Neutrophil (primary cell): ENCODE measurements around the gene ARHGEF6.

ENCODE experiments used
- H3K27ac ChIP-seq: fragments of 200-600 bp; sonication (generic); 2 replicates; pipeline ENCODE4 v1.5.1; 2016; ENCODE audit warnings: mild to moderate bottlenecking, moderate library complexity
- H3K27me3 ChIP-seq: fragments of 200-600 bp; sonication (generic); 2 replicates; pipeline ENCODE4 v1.6.0; 2016; ENCODE audit warnings: mild to moderate bottlenecking
- H3K36me3 ChIP-seq: fragments of 200-600 bp; sonication (generic); 2 replicates; pipeline ENCODE4 v1.5.1; 2017
- H3K4me1 ChIP-seq, 2 experiments: fragments of 200-600 bp in 1 of 2; sonication (generic) in 1 of 2; 1 replicate in 1 of 2; 2 replicates in 1 of 2; pipeline versions ENCODE4 v1.5.1 to v1.6.1; 2013 to 2016; ENCODE audit warnings: low read depth in 1 of 2, low read length in 1 of 2, mild to moderate bottlenecking in 1 of 2, moderate library complexity in 1 of 2; ENCODE audit not compliant: control insufficient read depth in 1 of 2, insufficient read depth in 1 of 2
- H3K4me3 ChIP-seq, 2 experiments: fragments of 200-600 bp in 1 of 2; sonication (generic) in 1 of 2; 1 replicate in 1 of 2; 2 replicates in 1 of 2; pipeline ENCODE4 v1.5.1; 2013 to 2016; ENCODE audit warnings: low read depth in 1 of 2, low read length in 1 of 2, mild to moderate bottlenecking in 1 of 2, moderate library complexity in 1 of 2
- H3K9me3 ChIP-seq: fragments of 200-600 bp; sonication (generic); 2 replicates; pipeline ENCODE4 v1.5.1; 2016
- CTCF ChIP-seq: fragments of 200-600 bp; sonication (generic); IDR thresholded peaks from 2 replicates; pipeline ENCODE4 v1.5.1; 2016; ENCODE audit warnings: antibody characterized with exemption

ARHGEF6 gene

GRCh38 chrX:136689436-136689835 lies 91.3 kb downstream of the ARHGEF6 start:
- Histone ChIP-seq H3K27ac (no peak overlapping the region), H3K4me1 (no peaks in the 10 kb centered on the region), H3K27me3 (no peaks in the 10 kb centered on the region), H3K4me3 (no peak overlapping the region), H3K36me3 (peaks cover 41% of the 10 kb centered on the region), H3K9me3 (no peaks in the 10 kb centered on the region)
- no peak for TF ChIP-seq CTCF

- peaks cover 58% of the 10 kb centered on the region for H3K36me3 ChIP-seq
- no peaks in the 10 kb centered on the region for H3K27me3 ChIP-seq
- H3K4me1 ChIP-seq = no peaks in the 10 kb centered on the region
- H3K27ac ChIP-seq = no peak overlapping the region
- no peak for TF ChIP-seq CTCF
- H3K4me3 ChIP-seq = no peak overlapping the region
- no peaks in the 10 kb centered on the region for H3K9me3 ChIP-seq
Measured at GRCh38 chrX:136687457-136687856, 93.3 kb downstream of the ARHGEF6 start.

- Histone ChIP-seq H3K4me1 (no peaks in the 10 kb centered on the region), H3K27me3 (no peaks in the 10 kb centered on the region), H3K4me3 (no peak overlapping the region), H3K36me3 (peaks cover 78% of the 10 kb centered on the region), H3K9me3 (no peaks in the 10 kb centered on the region), H3K27ac (no peak overlapping the region)
- no peak for TF ChIP-seq CTCF
Measured at GRCh38 chrX:136684120-136684519, 96.6 kb downstream of the ARHGEF6 start.

GRCh38 chrX:136679531-136679930 lies 101.2 kb downstream of the ARHGEF6 start:
- H3K27ac ChIP-seq = no peak overlapping the region

GRCh38 chrX:136674270-136674985 lies 106.3 kb downstream of the ARHGEF6 start:
- H3K27ac ChIP-seq = no peak overlapping the region

More at GRCh38 chrX:136679531-136679930, 101.2 kb downstream of the ARHGEF6 start:
- H3K4me1 ChIP-seq = no peaks in the 10 kb centered on the region
- no peaks in the 10 kb centered on the region for H3K27me3 ChIP-seq
- H3K36me3 ChIP-seq = peaks cover 80% of the 10 kb centered on the region
- no peak overlapping the region for H3K4me3 ChIP-seq
- TF ChIP-seq CTCF = no peak
- no peaks in the 10 kb centered on the region for H3K9me3 ChIP-seq

More at GRCh38 chrX:136674270-136674985, 106.3 kb downstream of the ARHGEF6 start:
- Histone ChIP-seq H3K4me3 (no peak overlapping the region), H3K36me3 (peaks cover 79% of the 10 kb centered on the region), H3K9me3 (no peaks in the 10 kb centered on the region), H3K4me1 (no peaks in the 10 kb centered on the region), H3K27me3 (no peaks in the 10 kb centered on the region)
- TF ChIP-seq CTCF = no peak
